GM15510 (cell line): ENCODE measurements around the gene UBE2K.

Source experiments
- POLR2A ChIP-seq: IDR thresholded peaks from 3 replicates; pipeline ENCODE4 v1.6.1; 2011; ENCODE audit warnings: borderline replicate concordance; ENCODE audit not compliant: insufficient read length; ENCODE audit errors: extremely low read depth

Gene UBE2K

GRCh38 chr4:39718366-39719323 is 20.7 kb downstream of the UBE2K start:
- no peak for TF ChIP-seq POLR2A

DNA sequence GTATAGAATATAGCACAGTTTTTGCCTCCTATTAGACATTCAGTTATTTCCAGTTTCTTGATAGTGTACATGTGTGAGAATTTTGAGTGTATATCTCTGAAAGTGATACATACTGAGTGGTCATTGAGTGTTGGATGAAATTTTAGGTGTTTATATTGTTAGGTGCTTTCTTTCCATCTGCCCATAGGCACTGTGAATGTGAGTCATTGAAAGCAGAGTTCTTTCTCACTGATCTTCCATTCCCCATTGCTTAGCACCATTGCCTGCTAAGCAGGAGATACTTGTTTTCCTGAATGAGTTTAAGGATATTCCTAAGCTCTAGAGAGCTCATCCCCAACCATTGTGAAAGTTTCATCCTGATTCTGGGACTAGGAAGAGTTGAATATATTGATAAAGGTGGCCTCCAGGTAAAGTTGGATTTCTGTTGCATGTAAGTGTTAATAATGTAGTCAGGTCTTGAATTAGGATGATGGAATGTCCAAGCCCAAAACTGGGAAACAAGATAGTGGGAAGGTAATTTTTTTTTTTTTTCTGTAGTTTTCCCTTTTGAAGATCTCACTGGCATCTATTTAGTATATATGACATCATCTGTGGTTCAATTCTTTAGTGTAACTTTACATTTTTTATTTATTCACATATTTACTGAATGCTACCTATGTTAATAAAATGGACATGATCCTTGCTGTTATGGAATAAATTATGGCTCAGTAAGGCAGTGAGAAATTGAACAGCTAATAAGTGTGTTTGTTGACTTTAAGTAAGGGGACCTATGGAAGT is 22.1 kb downstream of the UBE2K start:
- no peak for TF ChIP-seq POLR2A

DNA sequence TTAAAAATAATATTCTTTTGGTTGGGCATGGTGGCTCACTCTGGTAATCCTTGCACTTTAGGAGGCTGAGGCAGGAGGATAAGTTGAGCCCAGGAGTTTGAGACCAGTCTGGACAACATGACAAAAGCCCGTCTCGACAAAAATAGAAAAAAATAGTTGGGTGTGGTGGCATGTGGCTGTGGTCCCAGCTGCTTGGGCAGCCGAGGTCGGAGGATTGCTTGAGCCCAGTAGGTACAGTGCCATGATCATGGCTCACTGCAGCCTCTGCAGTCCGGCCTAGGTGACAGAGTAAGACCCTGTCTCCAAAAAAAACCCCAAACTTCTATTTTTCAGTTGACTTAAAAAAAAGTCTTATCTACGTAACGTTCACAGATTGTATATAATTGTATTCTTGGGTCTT is 23.9 kb downstream of the UBE2K start:
- TF ChIP-seq POLR2A: no peak

DNA sequence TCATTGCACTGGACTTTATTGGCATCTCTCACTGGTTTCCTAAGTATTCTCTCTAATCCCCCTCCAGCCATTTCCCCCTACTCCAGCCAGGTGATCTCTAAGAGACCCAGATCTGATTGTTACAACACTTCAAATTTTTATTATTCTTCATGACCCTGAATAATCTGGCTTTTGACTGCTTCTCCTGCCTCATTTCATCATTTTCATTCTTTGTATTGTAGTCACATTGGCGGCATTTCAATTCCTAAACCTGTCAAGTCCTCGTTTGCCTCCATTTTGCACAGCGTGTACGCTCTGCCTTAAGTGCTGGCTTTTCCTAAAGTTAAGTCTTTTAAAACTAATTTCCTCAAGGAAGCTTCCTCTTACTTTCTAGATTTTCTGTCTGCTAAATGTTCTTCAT is 31.6 kb downstream of the UBE2K start:
- no peak for TF ChIP-seq POLR2A

GRCh38 chr4:39730072-39730471 is 32.1 kb downstream of the UBE2K start:
- TF ChIP-seq POLR2A: no peak

GRCh38 chr4:39731908-39732307 is 34.0 kb downstream of the UBE2K start:
- no peak for TF ChIP-seq POLR2A

DNA sequence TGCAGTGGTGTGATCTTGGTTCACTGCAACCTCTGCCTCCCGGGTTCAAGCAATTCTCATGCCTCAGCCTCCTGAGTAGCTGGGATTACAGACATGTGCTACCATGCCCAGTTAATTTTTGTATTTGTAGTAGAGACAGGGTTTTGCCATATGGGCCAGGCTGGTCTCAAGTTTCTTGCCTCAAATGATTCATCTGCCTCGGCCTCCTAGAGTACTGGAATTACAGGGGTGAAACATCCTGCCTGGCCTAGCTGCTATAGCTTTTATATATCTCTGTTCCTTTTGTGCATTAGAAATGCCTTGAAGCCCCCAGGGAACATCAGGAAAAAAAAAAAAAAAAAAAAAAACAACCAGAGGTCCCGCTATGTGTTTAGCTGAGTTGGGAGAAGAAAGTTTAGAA is 34.8 kb downstream of the UBE2K start:
- no peak for TF ChIP-seq POLR2A

- no peak for TF ChIP-seq POLR2A
Observed at GRCh38 chr4:39741401-39741800, 43.5 kb downstream of the UBE2K start.

- no peak for TF ChIP-seq POLR2A
Observed at GRCh38 chr4:39745920-39746319, 48.0 kb downstream of the UBE2K start.

DNA sequence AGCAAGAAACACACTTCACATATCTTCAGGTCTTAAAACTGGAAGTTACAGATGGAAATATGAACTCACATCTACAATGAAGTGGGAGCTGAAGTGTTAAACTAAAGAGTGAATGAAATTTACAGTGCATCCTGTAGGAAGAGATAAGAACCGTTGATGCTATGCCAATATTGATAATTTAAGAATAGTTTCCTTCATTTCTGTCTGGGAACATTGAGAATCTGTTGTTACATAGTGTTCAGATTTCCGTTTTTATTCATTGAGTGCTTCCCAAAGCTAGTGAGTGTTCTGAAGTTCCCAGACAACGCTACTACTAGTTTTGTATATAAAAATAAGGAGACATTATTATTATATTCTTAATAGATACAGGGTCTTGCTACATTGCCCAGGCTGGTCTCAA is 52.3 kb downstream of the UBE2K start:
- TF ChIP-seq POLR2A: no peak

GRCh38 chr4:39754309-39754708 is 56.4 kb downstream of the UBE2K start:
- no peak for TF ChIP-seq POLR2A

DNA sequence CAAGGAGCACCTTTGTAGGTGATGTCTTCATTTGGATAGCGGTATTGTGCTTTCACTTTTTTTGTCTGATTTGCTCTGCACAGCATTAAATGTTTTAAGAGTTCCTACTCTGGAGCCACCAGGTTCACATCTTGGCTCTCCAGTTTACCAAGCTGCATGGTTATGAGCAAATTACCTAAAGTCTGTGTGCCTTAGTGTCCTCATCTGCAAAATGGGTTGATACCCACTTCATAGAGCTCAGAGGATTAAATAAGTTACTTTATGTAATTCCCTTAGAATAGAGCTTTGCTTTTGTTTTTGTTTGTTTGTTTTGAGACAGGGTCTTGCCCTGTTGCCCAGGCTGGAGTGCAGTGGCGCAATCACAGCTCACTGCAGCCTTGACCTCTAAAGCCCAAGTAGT is 58.2 kb downstream of the UBE2K start:
- TF ChIP-seq POLR2A: no peak

GRCh38 chr4:39758176-39758575 is 60.2 kb downstream of the UBE2K start:
- TF ChIP-seq POLR2A: no peak

DNA sequence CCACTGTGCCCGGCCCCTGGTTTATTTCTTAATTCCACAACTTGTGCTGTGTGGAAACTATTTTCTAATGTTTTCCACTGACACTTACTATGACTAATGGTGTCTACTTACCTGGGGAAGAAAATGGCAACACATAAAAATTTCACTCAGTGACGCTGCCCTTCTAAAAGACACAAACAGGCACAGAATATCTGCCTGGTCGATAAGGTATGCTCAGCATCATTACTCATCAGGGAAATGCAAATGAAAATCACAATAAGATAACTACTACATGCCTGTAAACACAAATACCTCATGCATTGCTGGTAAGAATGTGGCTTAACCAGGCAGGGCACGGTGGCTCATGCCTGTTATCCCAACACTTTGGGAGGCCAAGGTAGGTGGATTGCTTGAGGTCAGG is 61.6 kb downstream of the UBE2K start:
- TF ChIP-seq POLR2A: no peak

GRCh38 chr4:39761005-39761667 is 63.2 kb downstream of the UBE2K start:
- no peak for TF ChIP-seq POLR2A

DNA sequence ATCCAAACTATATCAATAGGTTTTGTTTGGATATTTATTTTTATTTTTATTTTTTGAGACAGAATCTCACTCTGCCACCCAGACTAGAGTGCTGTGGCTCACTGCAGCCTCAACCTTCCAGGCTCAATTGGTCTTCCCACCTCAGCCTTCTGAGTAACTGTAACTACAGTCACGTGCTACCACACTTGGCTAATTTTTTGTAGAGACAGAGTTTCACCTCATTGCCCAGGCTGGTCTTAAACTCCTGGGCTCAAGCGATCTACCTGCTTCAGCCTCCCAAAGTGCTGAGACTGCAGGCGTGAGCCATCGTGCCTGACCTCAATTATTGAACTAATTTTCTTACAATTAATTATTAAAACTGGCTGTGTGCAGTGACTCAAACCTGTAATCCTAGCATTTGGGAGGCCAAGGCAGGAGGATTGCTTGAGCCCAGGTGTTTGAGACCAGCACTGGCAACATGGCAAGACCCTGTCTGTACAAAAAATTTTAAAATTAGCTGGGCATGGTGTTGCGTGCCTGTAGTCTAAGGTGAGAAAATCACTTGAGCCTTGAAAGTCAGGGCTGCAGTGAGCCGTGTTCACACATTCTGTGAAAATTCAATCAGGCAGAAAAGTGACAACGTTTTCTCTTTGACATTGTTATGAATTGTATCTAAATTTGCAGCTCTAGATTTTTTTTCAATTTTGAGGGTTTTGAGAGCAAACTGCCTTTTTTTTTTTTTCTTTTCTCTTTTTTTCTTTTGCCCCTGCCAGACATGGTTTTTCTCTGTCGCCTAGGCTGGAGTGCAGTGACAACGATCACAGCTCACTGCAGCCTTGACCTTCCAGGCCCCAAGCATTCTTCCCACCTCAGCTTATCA is 66.0 kb downstream of the UBE2K start:
- TF ChIP-seq POLR2A: no peak
